ENCODE results near the gene BCL2L11.

- TF ChIP-seq POLR2AphosphoS5 (IDR thresholded peaks at IDR 0.05; ENCODE audit: borderline replicate concordance, low read depth, low read length): no peak
- TF ChIP-seq EZH2 (IDR thresholded peaks at IDR 0.05): no peak
These were observed 24.5 kb downstream of the BCL2L11 start for GRCh38 chr2:111145103-111145760.
